Gastrocnemius medialis (tissue), 4 donors: ENCODE measurements around the gene ABHD17C. TPM values are rescaled to one million over a fixed set of nuclear protein-coding genes. Genes with fewer than 3 reads are reported as not detected.

Experiments used
- ATAC-seq, 2 donors: fragments of 150-250 bp; one replicate each; pipeline ENCODE4 v1.9.1; 2016
- DNase-seq, 2 donors: peaks; one replicate each; pipeline ENCODE4 v3.0.0-alpha.2; 2019
- H3K27ac ChIP-seq, 4 donors: fragments of 200-600 bp; sonication (generic); 1 replicate in 1 of 4; 2 replicates in 3 of 4; pipeline ENCODE4 v1.5.1; 2016 to 2018; ENCODE audit warnings: mild to moderate bottlenecking in 2 of 4, moderate library complexity in 1 of 4
- H3K27me3 ChIP-seq, 3 donors: fragments of 200-600 bp; sonication (generic) in 2 of 3; 1 replicate in 1 of 3; 2 replicates in 2 of 3; pipeline versions ENCODE4 v1.5.1 to v1.6.0; 2016 to 2019; ENCODE audit warnings: mild to moderate bottlenecking in 1 of 3, moderate library complexity in 1 of 3
- H3K36me3 ChIP-seq, 2 donors: fragments of 200-600 bp; sonication (generic) in 1 of 2; one replicate each; pipeline ENCODE4 v1.5.1; 2017 to 2018
- H3K4me1 ChIP-seq, 2 donors: fragments of 200-600 bp; sonication (generic) in 1 of 2; one replicate each; pipeline ENCODE4 v1.5.1; 2016 to 2017; ENCODE audit warnings: mild to moderate bottlenecking in 2 of 2
- H3K4me3 ChIP-seq, 4 donors: fragments of 200-600 bp; sonication (generic) in 3 of 4; 1 replicate in 1 of 4; 2 replicates in 3 of 4; pipeline ENCODE4 v1.5.1; 2016 to 2019; ENCODE audit warnings: mild to moderate bottlenecking in 2 of 4
- H3K9me3 ChIP-seq, 3 donors: fragments of 200-600 bp; sonication (generic) in 2 of 3; 1 replicate in 1 of 3; 2 replicates in 2 of 3; pipeline ENCODE4 v1.5.1; 2016 to 2019
- CTCF ChIP-seq, 5 experiments: fragments of 450-650 bp in 3 of 5; fragments of 200-600 bp in 2 of 5; sonication (generic) in 2 of 5; IDR thresholded peaks in 4 of 5; conservative IDR thresholded peaks in 1 of 5; 1 replicate in 4 of 5; 2 replicates in 1 of 5; pipeline ENCODE4 v1.5.1; 2016 to 2019; ENCODE audit warnings: antibody characterized with exemption in 5 of 5, mild to moderate bottlenecking in 3 of 5, moderate library complexity in 3 of 5
- POLR2A ChIP-seq, 2 donors: fragments of 450-650 bp; IDR thresholded peaks; one replicate each; pipeline ENCODE4 v1.6.1; 2017; ENCODE audit warnings: antibody characterized with exemption in 2 of 2, mild to moderate bottlenecking in 2 of 2, moderate library complexity in 2 of 2
- in situ Hi-C, 4 donors: fragments of 200-750 bp; cut with MboI; loops; one replicate each; pipeline versions ENCODE4 v1.15.0 to v1.8.0; 2017; ENCODE audit warnings: low sequenced_read_pairs in 4 of 4
- intact Hi-C: fragments of 100-400 bp; cut with DNase I; formaldehyde crosslinking; loops from one replicate; pipeline ENCODE4 v1.15.1; 2023; ENCODE audit warnings: low total_unique reads
- total RNA-seq, 4 donors: library from RNA; depleted of rRNA; stranded (reverse); fragments of >200 nt; gene quantifications; one replicate each; pipeline versions ENCODE4 v1.1.0 to v1.2.3, GENCODE V29; 2016

Gene ABHD17C
- total RNA-seq, 4 donors from 2014 or later = 0.98 to 3.3 (median 2.5) TPM; not detected in 1

GRCh38 chr15:80674245-80674614 lies 20.9 kb upstream of the ABHD17C start:
- H3K27ac ChIP-seq = no peak overlapping the region
- H3K4me1 ChIP-seq = no peaks in the 10 kb centered on the region
- TF ChIP-seq CTCF (IDR thresholded peaks at IDR 0.05 in 4 of 5, conservative IDR thresholded peaks at IDR 0.05 in 1 of 5) = no peak
- no peak for TF ChIP-seq POLR2A (IDR thresholded peaks at IDR 0.05)
- H3K9me3 ChIP-seq = no peaks in the 10 kb centered on the region
- no peaks in the 10 kb centered on the region for H3K27me3 ChIP-seq
- in situ Hi-C loops = no loop called here
- DNase-seq (no peak), ATAC-seq (no peak)
- intact Hi-C loops = no loop called here
- H3K4me3 ChIP-seq = no peak overlapping the region
- H3K36me3 ChIP-seq = no peaks in the 10 kb centered on the region

DNA sequence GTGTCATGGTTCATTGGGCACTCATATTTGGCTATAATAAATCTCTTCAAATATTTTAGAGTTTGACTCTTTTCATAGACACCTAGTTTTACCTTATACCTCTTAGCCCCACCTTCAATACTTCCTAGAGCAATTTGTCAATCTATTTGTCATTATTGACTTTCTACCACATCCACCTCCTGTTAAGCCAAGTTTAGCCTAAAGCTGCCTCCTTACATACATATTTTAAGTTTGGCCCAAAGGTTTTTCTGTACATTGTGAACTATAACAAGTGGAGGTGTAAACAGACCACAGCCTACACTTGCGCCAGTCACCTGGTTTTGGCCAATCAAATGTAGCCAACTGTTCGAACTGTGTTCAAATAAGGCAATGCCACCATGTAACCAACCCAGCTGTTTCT lies 18.1 kb upstream of the ABHD17C start:
- Histone ChIP-seq H3K9me3 (no peaks in the 10 kb centered on the region), H3K27me3 (no peaks in the 10 kb centered on the region), H3K4me1 (no peaks in the 10 kb centered on the region), H3K4me3 (no peak overlapping the region), H3K36me3 (no peaks in the 10 kb centered on the region), H3K27ac (no peak overlapping the region)
- no peak for DNase-seq
- no peak for TF ChIP-seq CTCF (IDR thresholded peaks at IDR 0.05 in 4 of 5, conservative IDR thresholded peaks at IDR 0.05 in 1 of 5)
- no peak for TF ChIP-seq POLR2A (IDR thresholded peaks at IDR 0.05)
- intact Hi-C loops = no loop called here
- in situ Hi-C loops = no loop called here
- no peak for ATAC-seq

- DNase-seq (no peak), ATAC-seq (no peak)
- no peaks in the 10 kb centered on the region for H3K36me3 ChIP-seq
- in situ Hi-C loops (no loop called here), intact Hi-C loops (no loop called here)
- no peaks in the 10 kb centered on the region for H3K4me1 ChIP-seq
- no peaks in the 10 kb centered on the region for H3K27me3 ChIP-seq
- no peak overlapping the region for H3K4me3 ChIP-seq
- no peaks in the 10 kb centered on the region for H3K9me3 ChIP-seq
- TF ChIP-seq POLR2A (IDR thresholded peaks at IDR 0.05) (no peak), CTCF (IDR thresholded peaks at IDR 0.05 in 4 of 5, conservative IDR thresholded peaks at IDR 0.05 in 1 of 5) (no peak)
- H3K27ac ChIP-seq = no peak overlapping the region
Measured at GRCh38 chr15:80679167-80679803, 15.8 kb upstream of the ABHD17C start.

GRCh38 chr15:80679804-80680175 lies 15.3 kb upstream of the ABHD17C start:
- no peak for DNase-seq
- intact Hi-C loops (no loop called here), in situ Hi-C loops (no loop called here)
- Histone ChIP-seq H3K27ac (no peak overlapping the region), H3K27me3 (no peaks in the 10 kb centered on the region), H3K9me3 (no peaks in the 10 kb centered on the region), H3K4me3 (no peak overlapping the region), H3K4me1 (no peaks in the 10 kb centered on the region), H3K36me3 (no peaks in the 10 kb centered on the region)
- no peak for ATAC-seq
- no peak for TF ChIP-seq CTCF (IDR thresholded peaks at IDR 0.05 in 4 of 5, conservative IDR thresholded peaks at IDR 0.05 in 1 of 5)
- no peak for TF ChIP-seq POLR2A (IDR thresholded peaks at IDR 0.05)

DNA sequence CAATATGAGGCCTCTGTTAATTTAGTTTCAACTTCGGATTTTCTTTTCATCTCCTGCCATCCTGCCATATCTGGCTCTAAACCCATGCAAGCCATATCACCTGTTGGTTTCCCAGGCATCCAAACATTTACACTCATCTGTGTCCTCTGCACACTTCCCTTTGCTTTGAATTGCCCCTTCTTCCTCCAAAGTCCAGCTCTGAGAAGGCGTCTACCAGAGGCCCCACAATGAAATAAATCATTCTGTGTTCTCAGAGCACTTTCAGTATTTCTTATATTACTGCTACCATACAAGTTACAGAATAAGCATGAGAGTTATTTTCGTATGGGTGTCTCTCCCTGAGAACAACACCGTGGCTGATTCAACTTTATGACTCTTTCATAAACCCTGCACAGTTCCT lies 12.9 kb upstream of the ABHD17C start:
- intact Hi-C loops (no loop called here), in situ Hi-C loops (no loop called here)
- TF ChIP-seq POLR2A (IDR thresholded peaks at IDR 0.05) (no peak), CTCF (IDR thresholded peaks at IDR 0.05 in 4 of 5, conservative IDR thresholded peaks at IDR 0.05 in 1 of 5) (no peak)
- Histone ChIP-seq H3K36me3 (no peaks in the 10 kb centered on the region), H3K27me3 (no peaks in the 10 kb centered on the region), H3K4me3 (no peak overlapping the region), H3K9me3 (no peaks in the 10 kb centered on the region), H3K4me1 (no peaks in the 10 kb centered on the region), H3K27ac (no peak overlapping the region)
- no peak for ATAC-seq
- no peak for DNase-seq
